ENCODE results near the gene IRF2BPL. TPM values are rescaled to one million over a fixed set of nuclear protein-coding genes. Genes with fewer than 3 reads are reported as not detected.
A peak's percentile ranks its signal among the peaks of the same experiment; 100 is the strongest.

The IRF2BPL gene
- 10 to 100 TPM; 26.0 to 29.9 TPM for total RNA-seq

DNA sequence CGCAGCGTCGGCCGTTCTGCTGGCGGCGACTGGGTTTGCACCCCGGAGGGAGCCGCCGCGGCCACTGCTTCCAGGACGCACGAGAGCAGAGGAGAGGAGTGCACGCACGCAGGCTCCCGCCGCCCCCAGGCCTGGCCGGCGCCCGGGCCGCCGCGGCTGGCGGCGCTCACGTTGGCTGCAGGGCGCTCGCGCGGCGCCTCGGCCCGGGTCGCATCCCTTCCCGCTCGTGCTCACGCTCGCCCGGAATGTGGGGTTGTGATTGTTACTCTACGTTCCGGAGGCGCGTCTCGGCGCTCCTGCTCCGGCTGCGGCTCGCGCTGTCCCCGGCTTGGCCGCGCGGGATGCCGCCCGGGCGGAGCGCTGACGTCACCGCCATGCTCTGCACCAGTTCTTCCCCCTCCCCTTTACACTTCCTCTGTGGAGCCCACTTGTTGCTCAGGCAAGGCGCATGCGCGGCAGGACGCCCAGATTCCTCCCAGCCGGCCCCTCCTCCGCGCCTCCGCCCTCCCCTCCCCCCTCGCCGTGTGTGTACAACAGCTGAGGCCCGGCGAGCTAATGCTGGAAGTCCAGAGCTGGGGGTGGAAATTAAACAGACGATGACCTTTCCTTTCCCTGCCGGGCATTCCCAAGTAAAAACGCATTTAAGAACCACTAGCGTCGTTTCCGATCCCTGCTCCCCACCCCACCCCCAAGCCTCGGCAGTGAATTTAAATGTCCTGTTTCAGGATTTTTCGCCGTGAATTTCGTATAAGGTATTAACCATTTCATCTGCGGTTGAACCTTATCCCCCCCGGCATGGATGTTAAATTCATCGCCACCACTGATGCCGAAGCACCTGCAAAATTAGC is at the start of gene IRF2BPL:
Gene IRF2BPL (minus strand): TSS at position 325 of the 848 bp plus-strand sequence. CDS start 916 bp downstream, outside the sequence.
- H3K27ac Mint-ChIP-seq: peak within 1 kb of the TSS; percentile 94
- POLR2A ChIA-PET: interaction anchor here (0.6 kb wide), 1 partner anchor 12 kb away, joined by 4 read pairs; no protein-coding TSS in a partner anchor

DNA sequence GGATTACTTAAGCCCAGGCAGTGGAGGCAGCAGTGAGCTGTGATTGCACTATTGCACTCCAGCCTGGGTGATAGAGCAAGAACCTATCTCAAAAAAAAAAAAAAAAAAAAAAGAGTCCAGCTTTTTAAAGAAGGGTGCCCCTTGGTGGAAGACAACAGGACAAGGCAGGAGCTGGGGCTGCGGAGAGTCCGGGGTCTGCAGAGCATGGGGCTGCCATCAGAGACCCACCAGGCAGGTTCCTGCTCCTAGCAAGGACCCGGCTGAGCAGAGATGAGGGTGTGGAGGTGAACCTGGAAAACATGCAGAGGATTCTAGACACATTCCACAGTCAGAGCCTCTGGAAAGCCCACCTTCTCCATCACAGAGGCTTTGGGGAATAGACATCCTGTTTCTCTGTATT is 48.5 kb upstream of the IRF2BPL start:
- H3K4me1 Mint-ChIP-seq: no peaks in the 10 kb centered on the region
- no peak for DNase-seq
- H3K9me3 Mint-ChIP-seq: peaks cover 7% of the 10 kb centered on the region
- H3K36me3 Mint-ChIP-seq (ENCODE audit: low read depth): no peaks in the 10 kb centered on the region
- H3K27me3 Mint-ChIP-seq: no peaks in the 10 kb centered on the region
- H3K27ac Mint-ChIP-seq: no peak overlapping the region
- POLR2A ChIA-PET: no interaction called here
- H3K4me3 Mint-ChIP-seq: no peak overlapping the region
- CTCF ChIA-PET: interaction anchor here (0.5 to 1.4 kb wide), 6 partner anchors 8 to 1227 kb away, joined by 3 to 6 read pairs (median 3); partner anchors contain the start of gene CIPC

More for the DNA sequence above, at the start of gene IRF2BPL:
- peaks cover 25% of the 10 kb centered on the region for H3K36me3 Mint-ChIP-seq (ENCODE audit: low read depth)
- DNase-seq: peak; percentile 95
- H3K4me3 Mint-ChIP-seq: peak within 1 kb of the TSS; percentile 94
- no peaks in the 10 kb centered on the region for H3K9me3 Mint-ChIP-seq
- H3K27me3 Mint-ChIP-seq: no peaks in the 10 kb centered on the region
- CTCF ChIA-PET: interaction anchor here (0.6 to 1.5 kb wide), 10 partner anchors 9 to 115 kb away, joined by 3 to 7 read pairs (median 3); no protein-coding TSS in a partner anchor
- H3K4me1 Mint-ChIP-seq: peaks cover 67% of the 10 kb centered on the region

GRCh38 chr14:77076113-77076631 is 47.7 kb upstream of the IRF2BPL start:
- ChIA-PET POLR2A (no interaction called here), CTCF (interaction anchor here (0.9 to 14.8 kb wide), 6 partner anchors 9 to 202 kb away, joined by 3 to 171 read pairs (median 4); partner anchors contain the start of gene CIPC)
- Mint-ChIP-seq H3K9me3 (peaks cover 7% of the 10 kb centered on the region), H3K27me3 (no peaks in the 10 kb centered on the region), H3K4me1 (no peaks in the 10 kb centered on the region), H3K4me3 (no peak overlapping the region), H3K36me3 (ENCODE audit: low read depth) (no peaks in the 10 kb centered on the region), H3K27ac (no peak overlapping the region)
- DNase-seq: no peak

- CTCF ChIA-PET: interaction anchor here (0.6 to 14.8 kb wide), 5 partner anchors 10 to 201 kb away, joined by 3 to 171 read pairs (median 4); no protein-coding TSS in a partner anchor
- H3K27me3 Mint-ChIP-seq: no peaks in the 10 kb centered on the region
- no peak overlapping the region for H3K27ac Mint-ChIP-seq
- H3K4me3 Mint-ChIP-seq: no peak overlapping the region
- no peak for DNase-seq
- peaks cover 5% of the 10 kb centered on the region for H3K9me3 Mint-ChIP-seq
- no peaks in the 10 kb centered on the region for H3K4me1 Mint-ChIP-seq
- H3K36me3 Mint-ChIP-seq (ENCODE audit: low read depth): no peaks in the 10 kb centered on the region
- POLR2A ChIA-PET: no interaction called here
Observed at GRCh38 chr14:77074969-77075368, 46.5 kb upstream of the IRF2BPL start.

DNA sequence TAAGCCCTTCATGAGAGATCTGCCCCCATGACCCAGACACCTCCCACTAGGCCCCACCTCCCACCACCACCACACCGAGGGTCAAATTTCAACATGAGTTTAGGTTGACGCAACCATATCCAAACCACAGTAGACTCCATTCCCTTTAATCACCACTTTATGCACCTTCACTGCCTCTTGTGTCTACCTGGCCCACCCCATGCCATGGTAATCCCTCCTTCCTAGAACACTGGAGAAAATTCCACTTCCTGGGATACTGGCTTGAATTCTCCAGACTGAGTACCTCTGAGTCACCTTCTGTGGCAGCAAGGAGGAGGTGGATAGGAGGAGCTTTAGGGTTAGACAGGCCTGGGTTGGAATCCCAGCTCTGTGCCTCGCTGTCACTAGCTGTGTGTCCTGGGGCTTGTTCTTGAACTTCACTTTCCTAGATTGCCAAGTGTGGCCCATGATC is 43.5 kb upstream of the IRF2BPL start:
- ChIA-PET CTCF (interaction anchor here (1.4 to 14.8 kb wide), 3 partner anchors 21 to 198 kb away, joined by 4 to 171 read pairs (median 5); no protein-coding TSS in a partner anchor), POLR2A (no interaction called here)
- DNase-seq: no peak
- no peaks in the 10 kb centered on the region for H3K36me3 Mint-ChIP-seq (ENCODE audit: low read depth)
- H3K4me1 Mint-ChIP-seq: no peaks in the 10 kb centered on the region
- H3K27ac Mint-ChIP-seq: no peak overlapping the region
- no peak overlapping the region for H3K4me3 Mint-ChIP-seq
- H3K9me3 Mint-ChIP-seq: no peaks in the 10 kb centered on the region
- peaks cover 5% of the 10 kb centered on the region for H3K27me3 Mint-ChIP-seq

- H3K27me3 Mint-ChIP-seq: peaks cover 5% of the 10 kb centered on the region
- no peak overlapping the region for H3K27ac Mint-ChIP-seq
- H3K36me3 Mint-ChIP-seq (ENCODE audit: low read depth): no peaks in the 10 kb centered on the region
- peaks cover 2% of the 10 kb centered on the region for H3K4me1 Mint-ChIP-seq
- ChIA-PET POLR2A (no interaction called here), CTCF (interaction anchor here (0.6 to 14.8 kb wide), 20 partner anchors 8 to 1387 kb away, joined by 3 to 171 read pairs (median 4); no protein-coding TSS in a partner anchor)
- no peak overlapping the region for H3K4me3 Mint-ChIP-seq
- H3K9me3 Mint-ChIP-seq: no peaks in the 10 kb centered on the region
- no peak for DNase-seq
Observed at GRCh38 chr14:77069551-77069950, 41.0 kb upstream of the IRF2BPL start.

DNA sequence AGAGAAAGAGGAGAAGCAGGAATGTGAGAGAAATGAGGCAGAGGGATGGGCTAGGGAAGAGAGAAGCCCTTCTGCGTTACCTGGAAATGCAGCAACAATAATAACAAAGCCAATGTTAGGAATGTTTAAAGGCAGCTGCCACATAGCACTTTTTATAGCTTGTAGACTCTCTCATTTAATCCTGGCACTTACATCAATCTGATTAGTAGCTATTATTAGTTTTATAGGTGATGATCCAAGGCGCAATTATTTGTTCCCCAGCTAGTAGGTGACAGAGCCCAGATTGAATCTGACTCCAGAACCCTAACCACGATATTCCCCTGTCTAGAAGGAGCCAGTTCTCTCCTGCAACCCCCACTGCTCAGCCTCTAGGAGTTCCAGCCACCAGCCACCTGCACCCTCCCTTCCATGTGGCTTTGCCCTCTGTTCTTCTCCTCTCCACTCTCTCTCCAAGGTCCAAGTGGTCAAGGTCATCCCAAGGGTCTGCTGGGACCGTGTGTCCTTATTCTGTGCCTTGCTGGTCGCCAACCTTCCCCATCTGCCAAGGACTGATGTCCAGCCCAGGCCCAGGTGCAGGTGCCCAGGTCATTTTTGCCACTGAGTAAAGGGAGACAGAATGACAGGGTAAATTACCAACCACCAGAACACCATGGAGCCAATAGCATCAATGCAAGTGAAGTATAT is 40.2 kb upstream of the IRF2BPL start:
- ChIA-PET CTCF (interaction anchor here (0.6 to 14.8 kb wide), 12 partner anchors 8 to 331 kb away, joined by 3 to 171 read pairs (median 4); no protein-coding TSS in a partner anchor), POLR2A (no interaction called here)
- Mint-ChIP-seq H3K27me3 (peaks cover 5% of the 10 kb centered on the region), H3K4me3 (no peak overlapping the region), H3K4me1 (peaks cover 2% of the 10 kb centered on the region), H3K9me3 (no peaks in the 10 kb centered on the region), H3K27ac (no peak overlapping the region), H3K36me3 (ENCODE audit: low read depth) (no peaks in the 10 kb centered on the region)
- no peak for DNase-seq

DNA sequence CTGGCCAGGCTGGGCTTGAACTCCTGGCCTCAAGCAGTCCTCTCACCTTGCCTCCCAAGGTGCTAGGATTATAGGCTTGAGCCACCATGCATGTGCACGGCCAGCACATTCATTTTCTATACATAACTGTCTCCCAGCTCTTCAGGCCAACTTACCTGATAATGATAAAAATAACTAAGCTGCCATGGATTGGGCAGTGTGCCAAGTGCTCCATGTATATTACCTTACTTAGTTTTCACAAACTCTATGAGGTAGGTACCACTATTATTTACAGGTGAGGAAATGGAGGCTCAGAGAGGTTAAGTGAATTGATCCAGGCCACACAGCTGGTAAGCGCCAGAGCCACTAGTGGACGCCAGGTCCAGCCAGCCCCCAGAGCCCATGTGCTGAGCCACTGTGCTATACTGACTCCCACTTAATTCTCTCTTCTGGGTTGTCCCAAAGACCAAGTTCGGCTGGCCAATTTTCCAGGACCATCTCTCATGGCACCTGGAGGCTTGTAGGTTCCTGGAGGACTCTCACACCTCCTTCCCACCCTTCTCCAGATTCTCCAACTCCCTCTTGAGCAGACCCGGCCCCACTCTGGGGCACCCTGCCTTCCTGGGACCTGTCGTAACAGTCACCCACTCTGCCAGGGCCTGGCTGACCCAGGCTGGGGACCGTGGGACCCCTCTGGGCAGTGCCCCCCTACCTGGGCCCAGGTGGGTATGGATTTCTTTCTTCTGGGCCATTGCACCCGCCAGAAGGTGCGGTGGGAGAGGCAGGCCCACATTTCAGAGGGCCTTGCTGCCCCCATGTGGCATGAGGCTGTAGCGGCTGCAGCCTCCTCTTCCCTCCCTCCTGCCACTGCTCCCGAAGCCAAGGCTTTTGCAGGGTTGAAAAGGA is 39.4 kb upstream of the IRF2BPL start:
- CTCF ChIA-PET: interaction anchor here (0.7 to 14.8 kb wide), 8 partner anchors 9 to 194 kb away, joined by 3 to 171 read pairs (median 4); no protein-coding TSS in a partner anchor
- peaks cover 2% of the 10 kb centered on the region for H3K4me1 Mint-ChIP-seq
- H3K4me3 Mint-ChIP-seq: no peak overlapping the region
- peaks cover 5% of the 10 kb centered on the region for H3K27me3 Mint-ChIP-seq
- peak; percentile 61 for DNase-seq
- no peak overlapping the region for H3K27ac Mint-ChIP-seq
- H3K9me3 Mint-ChIP-seq: no peaks in the 10 kb centered on the region
- H3K36me3 Mint-ChIP-seq (ENCODE audit: low read depth): no peaks in the 10 kb centered on the region
- POLR2A ChIA-PET: no interaction called here

DNA sequence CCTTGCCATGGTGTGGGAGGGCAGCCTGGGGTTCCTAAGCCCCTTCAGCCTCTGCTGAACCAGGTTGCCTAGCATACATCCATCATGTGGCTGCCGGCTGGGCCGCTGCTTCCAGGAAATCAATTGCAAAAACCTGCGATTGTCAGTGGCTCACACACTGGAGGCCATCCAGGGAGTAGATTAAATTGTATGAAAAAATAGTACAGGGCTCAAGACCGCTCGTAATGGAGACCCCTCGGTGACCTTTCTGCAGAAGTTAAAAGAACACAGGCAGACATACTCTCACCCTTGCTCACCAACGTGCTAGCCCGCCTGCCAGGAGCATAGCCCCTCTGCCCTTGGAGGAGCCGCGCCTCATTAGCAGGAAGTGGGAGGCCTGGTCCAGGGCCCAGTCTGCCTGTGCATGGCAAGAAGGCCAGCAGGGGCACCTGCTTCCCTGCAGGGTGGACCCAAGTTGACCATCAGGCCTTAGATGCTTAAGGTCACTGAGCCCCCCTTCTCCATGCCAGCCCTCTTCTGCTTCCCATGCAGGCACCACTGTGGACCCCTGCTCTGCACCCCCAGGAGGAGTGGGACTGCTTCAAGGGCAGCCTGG is 38.2 kb upstream of the IRF2BPL start:
- peaks cover 11% of the 10 kb centered on the region for H3K4me1 Mint-ChIP-seq
- H3K36me3 Mint-ChIP-seq (ENCODE audit: low read depth): no peaks in the 10 kb centered on the region
- CTCF ChIA-PET: interaction anchor here (2.7 to 14.8 kb wide), 2 partner anchors 149 to 193 kb away, joined by 6 to 171 read pairs; no protein-coding TSS in a partner anchor
- POLR2A ChIA-PET: interaction anchor here (0.6 kb wide), 1 partner anchor 49 kb away, joined by 3 read pairs; no protein-coding TSS in a partner anchor
- H3K27ac Mint-ChIP-seq: no peak overlapping the region
- H3K4me3 Mint-ChIP-seq: no peak overlapping the region
- peaks cover 5% of the 10 kb centered on the region for H3K27me3 Mint-ChIP-seq
- DNase-seq: no peak
- no peaks in the 10 kb centered on the region for H3K9me3 Mint-ChIP-seq

DNA sequence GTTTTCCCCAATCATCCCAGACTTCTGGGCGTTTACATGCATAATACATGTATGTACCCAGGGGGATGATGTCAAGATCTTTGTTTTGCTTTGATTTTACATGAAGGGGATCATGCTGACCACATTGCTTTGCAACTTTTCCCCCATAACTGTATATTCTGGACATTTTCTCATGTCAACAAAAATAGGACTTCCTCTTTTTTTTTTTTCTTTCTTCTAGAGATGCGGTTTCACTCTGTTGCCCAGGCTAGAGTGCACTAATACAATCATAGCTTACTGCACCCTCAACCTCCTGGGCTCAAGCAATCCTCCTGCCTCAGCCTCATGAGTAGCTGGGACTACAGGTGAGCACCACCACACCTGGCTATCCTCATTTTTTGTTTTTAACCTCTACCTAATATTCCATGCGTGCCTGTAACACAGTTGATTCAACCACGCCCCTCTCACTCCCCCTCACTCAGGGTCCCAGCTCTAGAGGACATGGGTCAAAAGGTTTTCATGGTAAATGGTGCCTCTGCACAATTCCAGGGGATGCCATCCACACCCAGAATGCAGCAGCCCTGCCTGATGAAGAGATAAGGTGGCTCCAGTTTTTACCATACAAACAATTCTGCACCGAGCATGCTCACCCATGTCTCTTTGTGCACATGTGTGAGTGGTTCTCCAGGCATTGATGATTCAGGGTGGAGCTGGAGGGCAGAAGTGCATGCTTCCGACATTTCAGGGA is 37.5 kb upstream of the IRF2BPL start:
- peaks cover 11% of the 10 kb centered on the region for H3K4me1 Mint-ChIP-seq
- DNase-seq: no peak
- no peak overlapping the region for H3K4me3 Mint-ChIP-seq
- CTCF ChIA-PET: interaction anchor here (0.8 to 14.8 kb wide), 6 partner anchors 10 to 192 kb away, joined by 3 to 171 read pairs (median 6); no protein-coding TSS in a partner anchor
- H3K27ac Mint-ChIP-seq: no peak overlapping the region
- POLR2A ChIA-PET: no interaction called here
- H3K9me3 Mint-ChIP-seq: no peaks in the 10 kb centered on the region
- peaks cover 5% of the 10 kb centered on the region for H3K27me3 Mint-ChIP-seq
- no peaks in the 10 kb centered on the region for H3K36me3 Mint-ChIP-seq (ENCODE audit: low read depth)

Measured in activated CD4-positive, alpha-beta T cell treated with anti-CD3 and anti-CD28 coated beads, Interleukin-2, amount 10 ng/mL, durations not matched to agents 7 days and 5 days (primary cell).